Omental fat pad (tissue), 4 donors: Measurements from ENCODE around the gene SLC5A4. TPM values are rescaled to one million over a fixed set of nuclear protein-coding genes. Genes with fewer than 3 reads are reported as not detected.
"Not testable (repeated sequence)": the region's sequence is repeated elsewhere in the genome, so short reads cannot be mapped to it uniquely, and the experiment has no call there.

Source experiments
- ATAC-seq: fragments of 150-250 bp; one replicate; pipeline ENCODE4 v1.9.1; 2016; ENCODE audit warnings: mild to moderate bottlenecking, moderate library complexity; ENCODE audit not compliant: low FRiP score
- DNase-seq: peaks from one replicate; pipeline ENCODE4 v3.0.0-alpha.2; 2019; ENCODE audit warnings: low spot score
- total RNA-seq, 4 donors: library from RNA; depleted of rRNA; stranded (reverse); fragments of >200 nt; gene quantifications; one replicate each; pipeline ENCODE4 v1.1.0, GENCODE V29; 2016
- TF ChIP-seq, protein P1 (sequence below), 3 donors: fragments of 450-650 bp; IDR thresholded peaks; one replicate each; pipeline ENCODE4 v1.5.1; 2016 to 2017; ENCODE audit warnings: antibody characterized with exemption in 3 of 3, mild to moderate bottlenecking in 3 of 3, moderate library complexity in 2 of 3

The SLC5A4 gene
- total RNA-seq: 1 to 10 TPM in 2 of 4 donors, under 1 TPM in 2; 0.46 to 6.5 (median 0.96) TPM

- no peak for DNase-seq
- no peak for ATAC-seq
- TF ChIP-seq, protein P1, sequence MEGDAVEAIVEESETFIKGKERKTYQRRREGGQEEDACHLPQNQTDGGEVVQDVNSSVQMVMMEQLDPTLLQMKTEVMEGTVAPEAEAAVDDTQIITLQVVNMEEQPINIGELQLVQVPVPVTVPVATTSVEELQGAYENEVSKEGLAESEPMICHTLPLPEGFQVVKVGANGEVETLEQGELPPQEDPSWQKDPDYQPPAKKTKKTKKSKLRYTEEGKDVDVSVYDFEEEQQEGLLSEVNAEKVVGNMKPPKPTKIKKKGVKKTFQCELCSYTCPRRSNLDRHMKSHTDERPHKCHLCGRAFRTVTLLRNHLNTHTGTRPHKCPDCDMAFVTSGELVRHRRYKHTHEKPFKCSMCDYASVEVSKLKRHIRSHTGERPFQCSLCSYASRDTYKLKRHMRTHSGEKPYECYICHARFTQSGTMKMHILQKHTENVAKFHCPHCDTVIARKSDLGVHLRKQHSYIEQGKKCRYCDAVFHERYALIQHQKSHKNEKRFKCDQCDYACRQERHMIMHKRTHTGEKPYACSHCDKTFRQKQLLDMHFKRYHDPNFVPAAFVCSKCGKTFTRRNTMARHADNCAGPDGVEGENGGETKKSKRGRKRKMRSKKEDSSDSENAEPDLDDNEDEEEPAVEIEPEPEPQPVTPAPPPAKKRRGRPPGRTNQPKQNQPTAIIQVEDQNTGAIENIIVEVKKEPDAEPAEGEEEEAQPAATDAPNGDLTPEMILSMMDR (IDR thresholded peaks at IDR 0.05): no peak
Observed at GRCh38 chr22:32255217-32255616, at the start of gene SLC5A4. TSS of gene SLC5A4 (minus strand) at chr22:32255347. CDS start at chr22:32255329, 18 bp downstream.

- not testable (repeated sequence) for ATAC-seq, DNase-seq
Observed at GRCh38 chr22:32293921-32294320, 38.8 kb upstream of the SLC5A4 start.

GRCh38 chr22:32286290-32286840 is 31.2 kb upstream of the SLC5A4 start:
- TF ChIP-seq, protein P1 (IDR thresholded peaks at IDR 0.05): no peak
- no peak for DNase-seq
- no peak for ATAC-seq

DNA sequence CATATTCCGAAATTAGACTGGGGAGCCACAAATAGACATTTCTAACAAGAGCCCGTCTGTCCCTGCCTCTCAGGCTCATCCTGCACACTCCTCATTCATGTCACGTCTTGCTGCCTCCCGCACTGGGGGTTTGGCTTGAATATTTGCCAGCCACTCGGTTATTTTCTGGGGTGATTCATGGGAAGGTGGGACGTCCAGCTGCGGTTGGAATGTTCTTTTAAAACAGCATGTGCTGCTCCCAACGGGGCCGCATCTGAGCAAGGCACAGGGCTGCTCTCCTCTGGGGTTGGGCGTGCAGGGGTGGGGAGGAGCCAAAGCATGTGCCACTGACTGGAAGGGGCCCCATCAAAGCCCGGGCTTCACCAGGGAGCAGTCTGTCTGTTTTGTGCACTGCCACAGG is 25.9 kb upstream of the SLC5A4 start:
- TF ChIP-seq, protein P1 (IDR thresholded peaks at IDR 0.05): no peak
- ATAC-seq: no peak
- DNase-seq: no peak

- ATAC-seq: not testable (repeated sequence)
Observed at GRCh38 chr22:32275353-32275752, 20.2 kb upstream of the SLC5A4 start.

GRCh38 chr22:32271389-32271788 is 16.2 kb upstream of the SLC5A4 start:
- ATAC-seq (no peak), DNase-seq (no peak)
- TF ChIP-seq, protein P1 (IDR thresholded peaks at IDR 0.05): no peak

More at GRCh38 chr22:32275353-32275752, 20.2 kb upstream of the SLC5A4 start:
- not testable (repeated sequence) for DNase-seq

GRCh38 chr22:32270641-32271369 is 15.7 kb upstream of the SLC5A4 start:
- TF ChIP-seq, protein P1 (IDR thresholded peaks at IDR 0.05): no peak
- no peak for ATAC-seq
- no peak for DNase-seq

DNA sequence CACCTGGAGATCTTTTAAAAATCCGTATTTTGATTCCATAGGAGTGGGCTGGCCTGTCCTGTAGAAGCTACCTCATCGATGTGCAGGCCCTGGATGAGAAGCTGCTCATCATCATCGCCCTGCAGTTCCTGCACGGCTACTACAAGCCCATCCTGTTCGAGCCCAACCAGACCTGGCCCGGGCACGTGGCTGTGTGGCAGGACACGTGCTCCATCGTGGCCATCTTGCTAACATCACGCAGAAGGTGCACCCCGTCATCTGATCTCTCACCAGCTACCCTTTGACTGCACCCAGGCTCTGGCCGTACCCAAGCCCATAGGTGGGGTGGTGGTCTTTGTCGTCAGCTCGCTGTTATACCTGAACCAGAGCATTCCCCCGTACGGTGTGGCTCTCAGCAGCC is 14.2 kb upstream of the SLC5A4 start:
- TF ChIP-seq, protein P1 (IDR thresholded peaks at IDR 0.05): no peak
- no peak for DNase-seq
- ATAC-seq: no peak
